NK-92 (cell line): ENCODE measurements around the gene NPY2R.

Source experiments
- DNase-seq: peaks from one replicate; lab custom pipeline; 2025; ENCODE audit not compliant: unreplicated experiment; lab: John Stamatoyannopoulos, UW

Gene NPY2R

GRCh38 chr4:155248002-155248896, 39.8 kb downstream of the NPY2R start:
- no peak for DNase-seq

- no peak for DNase-seq
Measured at GRCh38 chr4:155249016-155249566, 40.7 kb downstream of the NPY2R start.

GRCh38 chr4:155252327-155252726, 43.9 kb downstream of the NPY2R start:
- DNase-seq: no peak

GRCh38 chr4:155263480-155263879, 55.0 kb downstream of the NPY2R start:
- no peak for DNase-seq

GRCh38 chr4:155265113-155265512, 56.7 kb downstream of the NPY2R start:
- DNase-seq: no peak
